ENCODE measurements around the gene GFAP.

- TF ChIP-seq EP300 (IDR thresholded peaks at IDR 0.05; ENCODE audit: borderline replicate concordance) (no peak), FOXM1 (IDR thresholded peaks at IDR 0.05; ENCODE audit: borderline replicate concordance, low read depth) (no peak), MAX (IDR thresholded peaks at IDR 0.05) (no peak), TAF1 (IDR thresholded peaks at IDR 0.05; ENCODE audit: low read depth) (no peak), RAD21 (IDR thresholded peaks at IDR 0.05; ENCODE audit: low read depth) (no peak)
- TF ChIP-seq, protein P1, sequence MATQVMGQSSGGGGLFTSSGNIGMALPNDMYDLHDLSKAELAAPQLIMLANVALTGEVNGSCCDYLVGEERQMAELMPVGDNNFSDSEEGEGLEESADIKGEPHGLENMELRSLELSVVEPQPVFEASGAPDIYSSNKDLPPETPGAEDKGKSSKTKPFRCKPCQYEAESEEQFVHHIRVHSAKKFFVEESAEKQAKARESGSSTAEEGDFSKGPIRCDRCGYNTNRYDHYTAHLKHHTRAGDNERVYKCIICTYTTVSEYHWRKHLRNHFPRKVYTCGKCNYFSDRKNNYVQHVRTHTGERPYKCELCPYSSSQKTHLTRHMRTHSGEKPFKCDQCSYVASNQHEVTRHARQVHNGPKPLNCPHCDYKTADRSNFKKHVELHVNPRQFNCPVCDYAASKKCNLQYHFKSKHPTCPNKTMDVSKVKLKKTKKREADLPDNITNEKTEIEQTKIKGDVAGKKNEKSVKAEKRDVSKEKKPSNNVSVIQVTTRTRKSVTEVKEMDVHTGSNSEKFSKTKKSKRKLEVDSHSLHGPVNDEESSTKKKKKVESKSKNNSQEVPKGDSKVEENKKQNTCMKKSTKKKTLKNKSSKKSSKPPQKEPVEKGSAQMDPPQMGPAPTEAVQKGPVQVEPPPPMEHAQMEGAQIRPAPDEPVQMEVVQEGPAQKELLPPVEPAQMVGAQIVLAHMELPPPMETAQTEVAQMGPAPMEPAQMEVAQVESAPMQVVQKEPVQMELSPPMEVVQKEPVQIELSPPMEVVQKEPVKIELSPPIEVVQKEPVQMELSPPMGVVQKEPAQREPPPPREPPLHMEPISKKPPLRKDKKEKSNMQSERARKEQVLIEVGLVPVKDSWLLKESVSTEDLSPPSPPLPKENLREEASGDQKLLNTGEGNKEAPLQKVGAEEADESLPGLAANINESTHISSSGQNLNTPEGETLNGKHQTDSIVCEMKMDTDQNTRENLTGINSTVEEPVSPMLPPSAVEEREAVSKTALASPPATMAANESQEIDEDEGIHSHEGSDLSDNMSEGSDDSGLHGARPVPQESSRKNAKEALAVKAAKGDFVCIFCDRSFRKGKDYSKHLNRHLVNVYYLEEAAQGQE (IDR thresholded peaks at IDR 0.05; ENCODE audit: low read depth), result no peak
Observed at GRCh38 chr17:44912763-44913544, 2.3 kb downstream of the GFAP start.

All from Ishikawa (cell line).